Cardiac muscle cell (in vitro differentiated cells and primary cell): Measurements from ENCODE around the gene C17orf107. TPM values are rescaled to one million over a fixed set of nuclear protein-coding genes. Genes with fewer than 3 reads are reported as not detected.

Experiments
- DNase-seq, 2 donors: peaks; one replicate each; pipeline versions ENCODE4 v3.0.0 to v3.0.0-alpha.2; 2010 to 2017; ENCODE audit warnings: low read depth in 1 of 2, low spot score in 1 of 2
- H3K27ac ChIP-seq: fragments of 200-600 bp; sonication (generic); 2 replicates; pipeline ENCODE4 v1.5.1; 2016
- H3K27me3 ChIP-seq: fragments of 200-600 bp; sonication (generic); 2 replicates; pipeline ENCODE4 v1.6.0; 2016; ENCODE audit warnings: control low read depth
- H3K36me3 ChIP-seq: fragments of 200-600 bp; sonication (generic); 2 replicates; pipeline ENCODE4 v1.5.1; 2016; ENCODE audit warnings: control low read depth
- H3K4me1 ChIP-seq: fragments of 200-600 bp; sonication (generic); 2 replicates; pipeline ENCODE4 v1.8.1; 2017; ENCODE audit warnings: low read depth, mild to moderate bottlenecking, mixed run types
- H3K4me3 ChIP-seq: fragments of 200-600 bp; sonication (generic); 2 replicates; pipeline ENCODE4 v1.5.1; 2016; ENCODE audit warnings: mild to moderate bottlenecking
- H3K9me3 ChIP-seq: fragments of 200-600 bp; sonication (generic); 2 replicates; pipeline ENCODE4 v1.5.1; 2017; ENCODE audit warnings: low read depth, mild to moderate bottlenecking, control low read depth
- CTCF ChIP-seq: IDR thresholded peaks from 2 replicates; pipeline ENCODE4 v1.5.1; 2012; ENCODE audit warnings: low read depth, mild to moderate bottlenecking, low read length
- polyA plus RNA-seq: library from polyadenylated mRNA; unstranded; fragments of >200 nt; fragmentation: Nextera tagmentation; extraction: Ambion mirVana; gene quantifications from 2 replicates; pipeline ENCODE4 v1.2.1, GENCODE V29; 2016
- total RNA-seq: library from RNA; depleted of rRNA; stranded (reverse); fragments of >200 nt; gene quantifications from 2 replicates; pipeline ENCODE4 v1.2.3, GENCODE V29; 2016

Gene C17orf107
- total and polyA plus RNA-seq, 2 experiments from 2014 or later = 1.3 to 7.4 TPM

DNA sequence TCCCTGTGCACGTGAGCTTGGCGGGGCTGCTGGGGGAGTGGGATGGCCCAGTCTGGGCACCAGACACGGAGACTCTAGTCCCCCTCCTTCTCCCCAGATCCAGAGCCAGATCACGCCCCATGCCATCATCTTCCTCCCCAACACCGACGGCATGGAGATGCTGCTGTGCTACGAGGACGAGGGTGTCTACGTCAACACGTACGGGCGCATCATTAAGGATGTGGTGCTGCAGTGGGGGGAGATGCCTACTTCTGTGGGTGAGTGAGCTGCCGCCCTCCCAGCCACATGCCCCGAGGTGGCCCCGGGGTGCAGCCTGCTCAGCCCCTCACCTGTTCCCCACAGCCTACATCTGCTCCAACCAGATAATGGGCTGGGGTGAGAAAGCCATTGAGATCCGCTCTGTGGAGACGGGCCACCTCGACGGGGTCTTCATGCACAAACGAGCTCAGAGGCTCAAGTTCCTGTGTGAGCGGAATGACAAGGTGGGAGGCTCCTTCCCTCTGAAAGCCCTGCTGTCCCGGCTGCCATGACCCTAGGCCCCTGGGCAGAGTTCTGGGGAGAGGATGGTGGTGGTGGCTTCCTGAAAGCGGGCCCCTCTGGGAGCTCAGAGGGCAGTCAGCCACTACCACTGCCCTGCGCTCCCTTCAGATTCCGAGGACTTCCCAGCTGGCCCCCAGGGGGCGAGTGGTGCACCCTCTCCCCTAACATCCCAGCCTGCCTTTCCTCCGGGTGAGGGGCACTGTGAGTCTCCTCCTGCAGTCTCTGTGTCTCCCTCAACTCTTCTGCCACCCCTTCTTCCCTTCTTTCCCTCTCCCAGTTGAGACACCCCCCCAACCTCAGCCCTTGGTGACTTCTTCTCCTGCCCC is 2.8 kb upstream of the C17orf107 start:
- Histone ChIP-seq H3K36me3 (peaks cover 8% of the 10 kb centered on the region), H3K9me3 (no peaks in the 10 kb centered on the region), H3K27ac (no peak overlapping the region), H3K4me1 (no peaks in the 10 kb centered on the region), H3K4me3 (no peak overlapping the region), H3K27me3 (no peaks in the 10 kb centered on the region)
- no peak for DNase-seq
- no peak for TF ChIP-seq CTCF

DNA sequence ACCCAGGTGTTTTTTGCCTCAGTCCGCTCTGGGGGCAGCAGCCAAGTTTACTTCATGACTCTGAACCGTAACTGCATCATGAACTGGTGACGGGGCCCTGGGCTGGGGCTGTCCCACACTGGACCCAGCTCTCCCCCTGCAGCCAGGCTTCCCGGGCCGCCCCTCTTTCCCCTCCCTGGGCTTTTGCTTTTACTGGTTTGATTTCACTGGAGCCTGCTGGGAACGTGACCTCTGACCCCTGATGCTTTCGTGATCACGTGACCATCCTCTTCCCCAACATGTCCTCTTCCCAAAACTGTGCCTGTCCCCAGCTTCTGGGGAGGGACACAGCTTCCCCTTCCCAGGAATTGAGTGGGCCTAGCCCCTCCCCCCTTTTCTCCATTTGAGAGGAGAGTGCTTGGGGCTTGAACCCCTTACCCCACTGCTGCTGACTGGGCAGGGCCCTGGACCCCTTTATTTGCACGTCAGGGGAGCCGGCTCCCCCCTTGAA is 2.1 kb upstream of the C17orf107 start:
- Histone ChIP-seq H3K27ac (no peak overlapping the region), H3K4me3 (no peak overlapping the region), H3K9me3 (no peaks in the 10 kb centered on the region), H3K27me3 (no peaks in the 10 kb centered on the region), H3K4me1 (no peaks in the 10 kb centered on the region), H3K36me3 (peaks cover 5% of the 10 kb centered on the region)
- no peak for DNase-seq
- TF ChIP-seq CTCF = no peak

DNA sequence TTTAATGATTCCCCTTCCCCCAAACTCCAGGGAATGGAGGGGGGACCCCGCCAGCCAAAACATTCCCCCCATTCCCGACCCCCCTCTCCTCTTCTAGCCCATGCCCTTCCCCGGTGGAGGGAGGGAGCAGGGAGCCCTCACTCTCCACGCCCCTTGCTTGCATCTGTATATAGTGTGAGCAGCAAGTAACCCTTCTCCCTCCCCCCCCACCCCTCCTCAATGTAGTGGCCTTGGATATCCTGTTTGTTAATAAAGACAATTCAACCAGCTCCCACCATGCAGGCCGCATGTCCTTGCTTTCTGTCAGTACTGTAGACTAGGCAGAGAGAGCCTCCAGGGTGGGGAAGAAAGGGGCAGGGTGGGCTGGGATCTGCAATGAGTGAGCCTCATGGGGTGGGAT is 1.6 kb upstream of the C17orf107 start:
- no peak for DNase-seq
- no peaks in the 10 kb centered on the region for H3K27me3 ChIP-seq
- no peak for TF ChIP-seq CTCF
- H3K9me3 ChIP-seq = no peaks in the 10 kb centered on the region
- H3K36me3 ChIP-seq = peaks cover 5% of the 10 kb centered on the region
- H3K4me3 ChIP-seq = no peak overlapping the region
- H3K27ac ChIP-seq = no peak overlapping the region
- peaks cover 4% of the 10 kb centered on the region for H3K4me1 ChIP-seq

DNA sequence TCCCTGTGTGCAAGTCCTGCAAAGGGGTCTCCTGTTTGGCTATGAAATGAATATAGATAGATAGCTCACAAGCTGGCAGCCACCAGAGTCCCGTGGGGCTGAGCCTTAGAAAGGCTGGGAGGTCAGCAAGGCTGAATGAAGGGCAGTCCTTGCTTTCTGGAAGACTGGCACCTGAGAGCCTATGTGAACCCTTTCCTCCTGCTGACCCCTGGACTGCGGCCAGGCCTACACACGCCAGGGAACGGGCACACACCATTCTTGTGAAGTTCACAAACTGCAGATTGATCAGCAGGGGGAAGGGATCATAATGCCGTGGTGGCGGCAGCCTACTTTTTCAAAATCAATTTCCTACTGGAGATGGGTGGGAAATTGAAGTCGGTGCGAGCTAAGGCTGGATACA is 985 bp upstream of the C17orf107 start:
- H3K4me1 ChIP-seq = peaks cover 5% of the 10 kb centered on the region
- H3K27me3 ChIP-seq = no peaks in the 10 kb centered on the region
- H3K4me3 ChIP-seq = no peak overlapping the region
- peaks cover 5% of the 10 kb centered on the region for H3K36me3 ChIP-seq
- no peak for DNase-seq
- TF ChIP-seq CTCF = no peak
- H3K27ac ChIP-seq = no peak overlapping the region
- no peaks in the 10 kb centered on the region for H3K9me3 ChIP-seq

- Histone ChIP-seq H3K9me3 (no peaks in the 10 kb centered on the region), H3K27me3 (no peaks in the 10 kb centered on the region), H3K36me3 (peaks cover 5% of the 10 kb centered on the region), H3K4me3 (peak overlapping the region; percentile 26), H3K27ac (no peak overlapping the region), H3K4me1 (peaks cover 5% of the 10 kb centered on the region)
- no peak for DNase-seq
- no peak for TF ChIP-seq CTCF
Observed at GRCh38 chr17:4898927-4899326, 409 bp upstream of the C17orf107 start.
